Glutamatergic neuron (in vitro differentiated cells): ENCODE results near the gene CTNND2. TPM values are rescaled to one million over a fixed set of nuclear protein-coding genes. Genes with fewer than 3 reads are reported as not detected.

Experiments
- DNase-seq: peaks from one replicate; pipeline ENCODE4 v3.0.0; 2022
- H3K27ac Mint-ChIP-seq: one replicate; pipeline ENCODE4 v1.8.0; 2020; ENCODE audit warnings: mild to moderate bottlenecking, mixed read lengths, inconsistent platforms; ENCODE audit not compliant: unreplicated experiment
- H3K27me3 Mint-ChIP-seq: one replicate; pipeline ENCODE4 v1.8.0; 2020; ENCODE audit warnings: mild to moderate bottlenecking, moderate library complexity, mixed read lengths, inconsistent platforms; ENCODE audit not compliant: unreplicated experiment
- H3K36me3 Mint-ChIP-seq: one replicate; pipeline ENCODE4 v1.8.0; 2020; ENCODE audit warnings: mild to moderate bottlenecking, mixed read lengths, inconsistent platforms; ENCODE audit not compliant: unreplicated experiment
- H3K4me1 Mint-ChIP-seq: one replicate; pipeline ENCODE4 v1.8.0; 2020; ENCODE audit warnings: mild to moderate bottlenecking, low read depth, mixed read lengths, inconsistent platforms; ENCODE audit not compliant: unreplicated experiment
- H3K4me3 Mint-ChIP-seq: one replicate; pipeline ENCODE4 v1.8.0; 2020; ENCODE audit warnings: mild to moderate bottlenecking, mixed read lengths, inconsistent platforms; ENCODE audit not compliant: unreplicated experiment
- H3K9me3 Mint-ChIP-seq: one replicate; pipeline ENCODE4 v1.8.0; 2020; ENCODE audit warnings: mild to moderate bottlenecking, moderate library complexity, mixed read lengths, inconsistent platforms; ENCODE audit not compliant: unreplicated experiment
- CTCF ChIP-seq: fragments of 200-600 bp; sonication (generic); IDR thresholded peaks from one replicate; pipeline ENCODE4 v1.5.0; 2021; ENCODE audit not compliant: partially characterized antibody, unreplicated experiment
- total RNA-seq: library from RNA; stranded (reverse); fragmentation: NEBNext Ultra II Directional; extraction: Animal tissue kit (Norgen Biotek cat#: 25700); gene quantifications from one replicate; pipeline ENCODE4 v1.2.1, GENCODE V29; 2021; ENCODE audit not compliant: unreplicated experiment

The CTNND2 gene
- total RNA-seq, 1 donor from 2014 or later: 134 TPM

- Mint-ChIP-seq H3K36me3 (no peaks in the 10 kb centered on the region), H3K4me1 (peaks cover 28% of the 10 kb centered on the region), H3K27me3 (peaks cover 5% of the 10 kb centered on the region), H3K9me3 (peaks cover 10% of the 10 kb centered on the region), H3K4me3 (no peak overlapping the region), H3K27ac (no peak overlapping the region)
- no peak for TF ChIP-seq CTCF
- no peak for DNase-seq
Observed at GRCh38 chr5:11181940-11182339, 722.3 kb downstream of the CTNND2 start.

- H3K9me3 Mint-ChIP-seq: peaks cover 10% of the 10 kb centered on the region
Observed at GRCh38 chr5:11180890-11181289, 723.4 kb downstream of the CTNND2 start.

GRCh38 chr5:11177999-11178711 is 726.1 kb downstream of the CTNND2 start:
- no peak for TF ChIP-seq CTCF
- Mint-ChIP-seq H3K4me1 (peaks cover 10% of the 10 kb centered on the region), H3K36me3 (no peaks in the 10 kb centered on the region), H3K27ac (no peak overlapping the region), H3K9me3 (peaks cover 8% of the 10 kb centered on the region), H3K4me3 (no peak overlapping the region), H3K27me3 (peaks cover 6% of the 10 kb centered on the region)
- no peak for DNase-seq

More at GRCh38 chr5:11180890-11181289, 723.4 kb downstream of the CTNND2 start:
- peaks cover 23% of the 10 kb centered on the region for H3K4me1 Mint-ChIP-seq
- no peak for TF ChIP-seq CTCF
- no peak overlapping the region for H3K4me3 Mint-ChIP-seq
- peaks cover 5% of the 10 kb centered on the region for H3K27me3 Mint-ChIP-seq
- H3K36me3 Mint-ChIP-seq: no peaks in the 10 kb centered on the region
- DNase-seq: no peak
- peak overlapping the region; percentile 52 for H3K27ac Mint-ChIP-seq

- TF ChIP-seq CTCF: no peak
- Mint-ChIP-seq H3K9me3 (peaks cover 3% of the 10 kb centered on the region), H3K4me3 (no peak overlapping the region), H3K27me3 (peaks cover 2% of the 10 kb centered on the region), H3K27ac (no peak overlapping the region), H3K36me3 (no peaks in the 10 kb centered on the region), H3K4me1 (peaks cover 1% of the 10 kb centered on the region)
- no peak for DNase-seq
Observed at GRCh38 chr5:11174591-11174990, 729.7 kb downstream of the CTNND2 start.

GRCh38 chr5:11172484-11172883 is 731.8 kb downstream of the CTNND2 start:
- no peak for TF ChIP-seq CTCF
- H3K4me3 Mint-ChIP-seq: no peak overlapping the region

More at GRCh38 chr5:11172484-11172883, 731.8 kb downstream of the CTNND2 start:
- Mint-ChIP-seq H3K4me1 (peaks cover 5% of the 10 kb centered on the region), H3K36me3 (no peaks in the 10 kb centered on the region), H3K27me3 (peaks cover 2% of the 10 kb centered on the region), H3K9me3 (peaks cover 3% of the 10 kb centered on the region), H3K27ac (no peak overlapping the region)
- no peak for DNase-seq
